Hepatocyte (in vitro differentiated cells): ENCODE measurements around the gene CAPRIN2. TPM values are rescaled to one million over a fixed set of nuclear protein-coding genes. Genes with fewer than 3 reads are reported as not detected.

Experiments used
- DNase-seq: peaks from one replicate; pipeline ENCODE4 v3.0.0-alpha.2; 2016; ENCODE audit warnings: low spot score
- H2AFZ ChIP-seq: fragments of 200-600 bp; sonication (generic); 2 replicates; pipeline ENCODE4 v1.6.0; 2016; ENCODE audit warnings: antibody characterized with exemption, mild to moderate bottlenecking
- H3K27ac ChIP-seq: fragments of 200-600 bp; sonication (generic); 2 replicates; pipeline ENCODE4 v1.5.1; 2016; ENCODE audit warnings: mild to moderate bottlenecking
- H3K27me3 ChIP-seq: fragments of 200-600 bp; sonication (generic); 2 replicates; pipeline ENCODE4 v1.6.1; 2016
- H3K36me3 ChIP-seq: fragments of 200-600 bp; sonication (generic); replicated peaks from 2 replicates; pipeline ENCODE4 v1.5.1; 2016; ENCODE audit warnings: low read depth; ENCODE audit not compliant: insufficient read depth
- H3K4me1 ChIP-seq: fragments of 200-600 bp; sonication (generic); 2 replicates; pipeline ENCODE4 v1.5.1; 2016; ENCODE audit warnings: mild to moderate bottlenecking, moderate library complexity; ENCODE audit not compliant: insufficient read depth
- H3K4me2 ChIP-seq: fragments of 200-600 bp; sonication (generic); 2 replicates; pipeline ENCODE4 v1.6.0; 2016
- H3K4me3 ChIP-seq: fragments of 200-600 bp; sonication (generic); 2 replicates; pipeline ENCODE4 v1.5.1; 2016; ENCODE audit warnings: mild to moderate bottlenecking
- H3K79me2 ChIP-seq: fragments of 200-600 bp; sonication (generic); 2 replicates; pipeline ENCODE4 v1.6.0; 2017; ENCODE audit warnings: mild to moderate bottlenecking
- H3K9me2 ChIP-seq: fragments of 200-600 bp; sonication (generic); replicated peaks from 2 replicates; pipeline ENCODE4 v1.6.0; 2017; ENCODE audit warnings: mild to moderate bottlenecking; ENCODE audit not compliant: insufficient read depth
- H3K9me3 ChIP-seq: fragments of 200-600 bp; sonication (generic); 2 replicates; pipeline ENCODE4 v1.5.1; 2016; ENCODE audit warnings: low read depth, mild to moderate bottlenecking
- H4K20me1 ChIP-seq: fragments of 200-600 bp; sonication (generic); 2 replicates; pipeline ENCODE4 v1.6.0; 2016; ENCODE audit warnings: mild to moderate bottlenecking; ENCODE audit not compliant: insufficient read depth, poor library complexity, severe bottlenecking
- EZH2 ChIP-seq: fragments of 200-600 bp; sonication (generic); IDR thresholded peaks from 2 replicates; pipeline ENCODE4 v1.6.1; 2016; ENCODE audit warnings: antibody characterized with exemption, mild to moderate bottlenecking, borderline replicate concordance
- EZH2phosphoT487 ChIP-seq: fragments of 200-600 bp; sonication (generic); IDR thresholded peaks from one replicate; pipeline ENCODE4 v1.6.1; 2018; ENCODE audit warnings: antibody characterized with exemption, mild to moderate bottlenecking, low read depth, moderate library complexity; ENCODE audit not compliant: unreplicated experiment, severe bottlenecking
- WGBS: methylation state at CpG from one replicate; pipeline ENCODE4 v1.1.6; 2016; ENCODE audit warnings: low lambda C conversion rate; ENCODE audit errors: missing lambda C conversion rate; 5-methylcytosine and 5-hydroxymethylcytosine counted together
- polyA plus RNA-seq: library from polyadenylated mRNA; unstranded; fragments of >200 nt; fragmentation: Nextera tagmentation; extraction: Ambion mirVana; gene quantifications from 2 replicates; pipeline ENCODE4 v1.2.1, GENCODE V29; 2016
- total RNA-seq: library from RNA; depleted of rRNA; stranded (reverse); fragments of >200 nt; gene quantifications from 2 replicates; pipeline ENCODE4 v1.2.3, GENCODE V29; 2014
- TF ChIP-seq, protein P1 (sequence below): fragments of 200-600 bp; sonication (generic); IDR thresholded peaks from 2 replicates; pipeline ENCODE4 v1.5.1; 2016; ENCODE audit warnings: antibody characterized with exemption, mild to moderate bottlenecking; ENCODE audit not compliant: poor library complexity

Gene CAPRIN2
- total and polyA plus RNA-seq, 2 experiments from 2014 or later = 19.0 to 25.4 TPM

GRCh38 chr12:30796313-30796780, 41.6 kb upstream of the CAPRIN2 start:
- no peaks in the 10 kb centered on the region for H3K79me2 ChIP-seq
- H3K27ac ChIP-seq = no peak overlapping the region
- H3K4me2 ChIP-seq = peak overlapping the region; percentile 94
- WGBS = under 1% methylated on average over 29 of the region's 38 CpGs
- peak overlapping the region; percentile 55 for H2AFZ ChIP-seq
- no peaks in the 10 kb centered on the region for H3K9me2 ChIP-seq
- DNase-seq = peak; percentile 49
- peak overlapping the region; percentile 57 for H3K4me3 ChIP-seq
- no peaks in the 10 kb centered on the region for H3K9me3 ChIP-seq
- H3K36me3 ChIP-seq = no peaks in the 10 kb centered on the region
- H3K4me1 ChIP-seq = peaks cover 8% of the 10 kb centered on the region
- peaks cover 2% of the 10 kb centered on the region for H3K27me3 ChIP-seq
- TF ChIP-seq EZH2 = no peak
- TF ChIP-seq EZH2phosphoT487 = no peak
- TF ChIP-seq, protein P1, sequence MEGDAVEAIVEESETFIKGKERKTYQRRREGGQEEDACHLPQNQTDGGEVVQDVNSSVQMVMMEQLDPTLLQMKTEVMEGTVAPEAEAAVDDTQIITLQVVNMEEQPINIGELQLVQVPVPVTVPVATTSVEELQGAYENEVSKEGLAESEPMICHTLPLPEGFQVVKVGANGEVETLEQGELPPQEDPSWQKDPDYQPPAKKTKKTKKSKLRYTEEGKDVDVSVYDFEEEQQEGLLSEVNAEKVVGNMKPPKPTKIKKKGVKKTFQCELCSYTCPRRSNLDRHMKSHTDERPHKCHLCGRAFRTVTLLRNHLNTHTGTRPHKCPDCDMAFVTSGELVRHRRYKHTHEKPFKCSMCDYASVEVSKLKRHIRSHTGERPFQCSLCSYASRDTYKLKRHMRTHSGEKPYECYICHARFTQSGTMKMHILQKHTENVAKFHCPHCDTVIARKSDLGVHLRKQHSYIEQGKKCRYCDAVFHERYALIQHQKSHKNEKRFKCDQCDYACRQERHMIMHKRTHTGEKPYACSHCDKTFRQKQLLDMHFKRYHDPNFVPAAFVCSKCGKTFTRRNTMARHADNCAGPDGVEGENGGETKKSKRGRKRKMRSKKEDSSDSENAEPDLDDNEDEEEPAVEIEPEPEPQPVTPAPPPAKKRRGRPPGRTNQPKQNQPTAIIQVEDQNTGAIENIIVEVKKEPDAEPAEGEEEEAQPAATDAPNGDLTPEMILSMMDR = no peak
- H4K20me1 ChIP-seq = no peaks in the 10 kb centered on the region

DNA sequence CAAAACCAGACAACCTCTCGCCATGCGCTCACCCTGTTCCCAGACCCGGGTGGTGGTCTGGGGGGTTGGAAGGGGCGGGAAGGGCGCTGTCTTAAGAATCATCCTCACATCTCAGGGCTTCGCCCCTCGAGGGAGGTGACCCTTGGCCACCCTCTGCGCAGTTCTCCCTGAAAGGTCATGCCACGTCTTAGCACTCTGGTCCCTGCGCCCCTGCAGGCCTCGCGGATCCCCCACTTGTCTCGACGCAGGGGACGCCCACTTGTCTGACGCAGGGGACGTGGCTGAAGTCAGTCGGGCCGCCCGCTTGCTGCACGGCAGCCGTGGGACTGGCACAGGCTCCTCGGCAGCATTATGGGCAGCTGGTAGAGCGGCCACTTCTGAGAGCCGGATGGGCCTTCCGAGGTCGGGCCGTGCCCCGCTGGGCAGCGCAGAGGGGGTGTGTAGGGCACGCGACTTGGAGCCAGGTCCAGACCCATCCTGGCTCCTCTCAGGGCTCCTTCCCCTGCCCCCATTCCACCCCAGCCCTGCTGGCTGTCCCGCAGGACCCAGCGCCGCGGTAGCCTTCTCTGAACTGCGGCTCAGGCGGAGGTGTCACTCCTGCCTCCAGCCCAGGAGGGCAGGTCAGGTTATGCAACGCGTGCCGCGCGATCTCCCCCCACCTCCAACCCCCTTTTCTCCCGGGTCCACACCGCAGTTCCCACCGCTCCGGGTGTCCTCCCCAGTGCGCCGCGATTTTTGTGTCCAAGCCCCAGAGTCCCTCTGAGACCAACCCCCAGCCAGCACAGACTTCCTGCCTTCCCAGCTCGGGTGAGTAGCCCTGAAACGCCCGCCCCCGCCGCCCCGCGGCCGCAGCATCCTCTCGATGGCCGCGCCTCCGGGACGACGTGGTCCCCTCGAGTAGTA, 40.9 kb upstream of the CAPRIN2 start:
- Histone ChIP-seq H3K27ac (no peak overlapping the region), H3K79me2 (no peaks in the 10 kb centered on the region), H3K36me3 (no peaks in the 10 kb centered on the region), H3K4me2 (peak overlapping the region; percentile 94), H4K20me1 (no peaks in the 10 kb centered on the region), H3K4me1 (peaks cover 8% of the 10 kb centered on the region), H2AFZ (peak overlapping the region; percentile 55), H3K4me3 (peak overlapping the region; percentile 57), H3K27me3 (peaks cover 2% of the 10 kb centered on the region), H3K9me3 (no peaks in the 10 kb centered on the region), H3K9me2 (no peaks in the 10 kb centered on the region)
- DNase-seq = peak; percentile 75
- TF ChIP-seq EZH2 = no peak
- TF ChIP-seq, protein P1 = no peak
- no peak for TF ChIP-seq EZH2phosphoT487
- WGBS = 6% methylated on average over 53 of the region's 65 CpGs

DNA sequence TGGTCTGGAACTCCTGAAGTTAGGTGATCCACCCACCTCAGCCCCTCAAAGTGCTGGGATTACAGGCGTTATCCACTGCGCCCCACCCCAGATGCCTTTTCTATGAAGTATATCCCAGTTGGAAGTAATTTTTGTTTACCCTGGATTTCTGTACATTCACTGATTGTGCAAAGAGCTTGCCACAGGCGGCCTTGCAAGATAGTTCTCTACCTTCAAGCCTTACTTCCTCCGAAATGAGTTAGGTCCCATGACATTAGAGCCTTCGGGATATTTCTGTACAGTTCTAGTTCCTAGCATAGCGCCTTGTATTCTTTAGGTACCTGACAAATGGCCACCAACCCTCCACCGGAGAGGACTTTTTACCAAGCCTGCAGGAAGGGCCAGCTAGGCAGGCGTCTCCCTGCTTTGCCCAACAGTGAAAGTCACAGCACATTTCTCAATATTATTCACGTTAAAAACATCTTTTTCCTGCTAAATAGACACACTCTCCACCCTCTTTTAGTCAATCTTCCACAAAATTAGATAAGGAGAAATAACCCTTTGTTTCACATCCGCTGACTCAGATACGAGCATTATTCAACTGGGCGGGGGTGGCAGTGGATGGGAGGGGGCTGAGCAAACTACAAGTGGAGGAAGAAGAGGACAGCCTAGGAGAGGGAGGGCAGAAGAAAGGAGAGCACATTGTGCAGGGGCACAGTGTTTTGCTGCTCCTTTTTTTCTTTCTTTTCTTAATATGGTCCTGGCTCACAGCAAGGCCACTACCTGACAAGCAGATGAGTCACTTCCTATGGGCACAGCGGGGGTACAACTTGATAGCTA, 40.0 kb upstream of the CAPRIN2 start:
- Histone ChIP-seq H3K4me3 (no peak overlapping the region), H3K79me2 (no peaks in the 10 kb centered on the region), H3K36me3 (no peaks in the 10 kb centered on the region), H3K9me2 (no peaks in the 10 kb centered on the region), H3K4me1 (peaks cover 8% of the 10 kb centered on the region), H3K9me3 (no peaks in the 10 kb centered on the region), H4K20me1 (no peaks in the 10 kb centered on the region), H3K27ac (peak overlapping the region; percentile 7), H2AFZ (no peak overlapping the region), H3K4me2 (peak overlapping the region; percentile 94), H3K27me3 (peaks cover 2% of the 10 kb centered on the region)
- DNase-seq = peak; percentile 16
- WGBS = 58% methylated on average over 13 of the region's 13 CpGs
- TF ChIP-seq EZH2phosphoT487 = no peak
- TF ChIP-seq, protein P1 = no peak
- TF ChIP-seq EZH2 = no peak
